ENCODE measurements around the gene MTTP.

Gene MTTP

DNA sequence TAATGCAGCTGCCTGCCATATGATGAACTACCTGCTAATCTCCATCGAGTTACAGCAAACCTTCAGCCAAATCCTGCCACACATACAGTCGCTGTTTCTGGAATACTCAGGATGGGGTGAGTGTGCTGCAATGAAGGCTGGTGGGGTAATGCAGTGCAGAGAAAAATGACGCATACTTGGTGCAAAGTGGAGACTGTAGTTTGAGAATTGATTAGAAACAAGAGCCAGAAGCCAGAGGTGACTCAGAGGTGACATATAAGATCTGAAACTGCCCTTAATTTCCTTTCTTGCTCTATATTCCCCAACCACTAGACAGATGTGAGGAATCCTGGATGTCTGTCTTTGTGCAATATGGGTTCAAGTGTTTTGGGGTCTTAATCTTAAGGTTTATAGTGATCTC, 61.0 kb downstream of the MTTP start:
- Histone ChIP-seq H3K9ac (no peak overlapping the region), H3K36me3 (no peaks in the 10 kb centered on the region), H3K27me3 (no peaks in the 10 kb centered on the region), H4K20me1 (no peaks in the 10 kb centered on the region), H3K4me1 (peaks cover 7% of the 10 kb centered on the region), H3K4me3 (no peak overlapping the region), H3K9me3 (no peaks in the 10 kb centered on the region), H3K27ac (no peak overlapping the region), H3K4me2 (no peak overlapping the region)
- no peak for TF ChIP-seq Cebpa-rat (IDR thresholded peaks at IDR 0.05)

- no peak; the same call in 1 of the 2 replicates for TF ChIP-seq Cebpa-rat (IDR thresholded peaks at IDR 0.05)
- Histone ChIP-seq H3K27me3 (no peaks in the 10 kb centered on the region), H3K4me3 (no peak overlapping the region), H3K36me3 (no peaks in the 10 kb centered on the region), H3K4me1 (peaks cover 7% of the 10 kb centered on the region), H4K20me1 (no peaks in the 10 kb centered on the region), H3K27ac (no peak overlapping the region), H3K9ac (no peak overlapping the region), H3K9me3 (no peaks in the 10 kb centered on the region), H3K4me2 (no peak overlapping the region)
These were observed 61.8 kb downstream of the MTTP start for GRCh38 chr4:99636422-99636821.

DNA sequence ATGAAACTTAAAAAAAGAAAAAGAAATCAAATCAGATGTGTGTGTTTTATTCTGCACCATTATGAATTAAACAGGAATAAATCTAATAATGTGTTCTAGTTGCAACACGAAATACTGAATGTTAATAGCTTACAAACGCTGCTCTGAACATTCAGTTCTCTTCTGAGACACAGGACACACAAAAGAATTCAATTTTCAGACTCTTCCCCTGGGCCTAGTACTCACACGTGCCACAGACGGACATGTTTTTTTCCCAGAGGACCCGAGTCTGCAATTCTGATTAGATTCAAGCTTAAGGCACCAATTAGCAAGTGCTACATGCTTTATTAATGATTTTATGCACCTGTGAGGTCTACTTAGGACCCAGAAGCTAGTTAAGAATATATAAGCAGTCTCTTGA, 62.5 kb downstream of the MTTP start:
- Histone ChIP-seq H3K4me1 (peaks cover 7% of the 10 kb centered on the region), H3K27ac (no peak overlapping the region), H3K9ac (no peak overlapping the region), H3K36me3 (no peaks in the 10 kb centered on the region), H4K20me1 (no peaks in the 10 kb centered on the region), H3K4me3 (no peak overlapping the region), H3K27me3 (no peaks in the 10 kb centered on the region), H3K9me3 (no peaks in the 10 kb centered on the region), H3K4me2 (no peak overlapping the region)
- no peak for TF ChIP-seq Cebpa-rat (IDR thresholded peaks at IDR 0.05)

GRCh38 chr4:99640676-99641075, 66.1 kb downstream of the MTTP start:
- Histone ChIP-seq H3K27ac (no peak overlapping the region), H3K36me3 (no peaks in the 10 kb centered on the region), H3K4me1 (no peaks in the 10 kb centered on the region), H3K4me3 (no peak overlapping the region), H3K27me3 (no peaks in the 10 kb centered on the region), H3K9me3 (no peaks in the 10 kb centered on the region), H3K9ac (no peak overlapping the region), H3K4me2 (no peak overlapping the region), H4K20me1 (no peaks in the 10 kb centered on the region)
- no peak for TF ChIP-seq Cebpa-rat (IDR thresholded peaks at IDR 0.05)

GRCh38 chr4:99642725-99643489, 68.3 kb downstream of the MTTP start:
- peaks cover under 1% of the 10 kb centered on the region; the same call in 1 of the 2 replicates for H3K4me1 ChIP-seq
- no peak overlapping the region for H3K4me2 ChIP-seq
- H3K4me3 ChIP-seq: no peak overlapping the region
- no peak overlapping the region for H3K9ac ChIP-seq
- no peaks in the 10 kb centered on the region for H3K9me3 ChIP-seq
- no peaks in the 10 kb centered on the region for H4K20me1 ChIP-seq
- H3K27ac ChIP-seq: no peak overlapping the region
- H3K36me3 ChIP-seq: no peaks in the 10 kb centered on the region
- H3K27me3 ChIP-seq: no peaks in the 10 kb centered on the region
- TF ChIP-seq Cebpa-rat (IDR thresholded peaks at IDR 0.05): no peak

DNA sequence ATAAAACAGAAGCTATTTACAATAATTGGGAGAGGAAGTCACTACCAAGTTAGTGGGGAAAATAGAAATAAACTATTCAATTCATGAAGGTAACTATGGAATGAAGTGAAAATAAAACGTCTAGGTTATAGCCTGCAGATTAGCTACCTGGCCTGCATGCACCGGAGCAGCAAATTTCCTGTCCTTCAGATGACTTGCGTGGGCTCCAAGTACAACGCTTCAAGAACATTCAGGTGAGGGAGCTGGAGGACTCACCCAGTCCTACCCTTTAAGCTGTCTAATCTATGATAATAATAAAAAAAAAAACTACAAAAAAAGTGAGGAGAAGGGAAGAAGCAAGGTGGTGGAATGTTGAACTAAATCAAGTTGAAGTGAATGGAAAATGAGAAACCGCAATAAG, 69.8 kb downstream of the MTTP start:
- H3K27ac ChIP-seq: no peak overlapping the region
- H3K9me3 ChIP-seq: no peaks in the 10 kb centered on the region

GRCh38 chr4:99645036-99645435, 70.4 kb downstream of the MTTP start:
- Histone ChIP-seq H3K27ac (no peak overlapping the region), H3K9ac (no peak overlapping the region), H3K4me2 (no peak overlapping the region), H3K27me3 (no peaks in the 10 kb centered on the region), H4K20me1 (no peaks in the 10 kb centered on the region), H3K4me1 (peaks cover 22% of the 10 kb centered on the region), H3K9me3 (no peaks in the 10 kb centered on the region), H3K36me3 (no peaks in the 10 kb centered on the region), H3K4me3 (no peak overlapping the region)
- TF ChIP-seq Cebpa-rat (IDR thresholded peaks at IDR 0.05): no peak

More for the DNA sequence above, 69.8 kb downstream of the MTTP start:
- H3K4me3 ChIP-seq: no peak overlapping the region
- no peak for TF ChIP-seq Cebpa-rat (IDR thresholded peaks at IDR 0.05)
- H3K4me1 ChIP-seq: peaks cover 16% of the 10 kb centered on the region
- H3K27me3 ChIP-seq: no peaks in the 10 kb centered on the region
- no peak overlapping the region for H3K4me2 ChIP-seq
- H3K36me3 ChIP-seq: no peaks in the 10 kb centered on the region
- no peak overlapping the region for H3K9ac ChIP-seq
- no peaks in the 10 kb centered on the region for H4K20me1 ChIP-seq

GRCh38 chr4:99645638-99646037, 71.0 kb downstream of the MTTP start:
- no peak overlapping the region for H3K27ac ChIP-seq

GRCh38 chr4:99647071-99647470, 72.4 kb downstream of the MTTP start:
- H3K27me3 ChIP-seq: no peaks in the 10 kb centered on the region
- H3K4me1 ChIP-seq: peaks cover 42% of the 10 kb centered on the region
- H4K20me1 ChIP-seq: no peaks in the 10 kb centered on the region
- H3K36me3 ChIP-seq: no peaks in the 10 kb centered on the region
- H3K27ac ChIP-seq: no peak overlapping the region
- no peak overlapping the region for H3K9ac ChIP-seq
- H3K9me3 ChIP-seq: peaks cover 7% of the 10 kb centered on the region; the same call in 1 of the 2 replicates
- no peak overlapping the region for H3K4me2 ChIP-seq
- H3K4me3 ChIP-seq: no peak overlapping the region
- TF ChIP-seq Cebpa-rat (IDR thresholded peaks at IDR 0.05): no peak

More at GRCh38 chr4:99645638-99646037, 71.0 kb downstream of the MTTP start:
- H3K9ac ChIP-seq: no peak overlapping the region
- H3K27me3 ChIP-seq: no peaks in the 10 kb centered on the region
- no peaks in the 10 kb centered on the region for H3K36me3 ChIP-seq
- TF ChIP-seq Cebpa-rat (IDR thresholded peaks at IDR 0.05): no peak
- H3K9me3 ChIP-seq: no peaks in the 10 kb centered on the region
- peaks cover 28% of the 10 kb centered on the region for H3K4me1 ChIP-seq
- H3K4me3 ChIP-seq: no peak overlapping the region
- H3K4me2 ChIP-seq: no peak overlapping the region
- no peaks in the 10 kb centered on the region for H4K20me1 ChIP-seq

DNA sequence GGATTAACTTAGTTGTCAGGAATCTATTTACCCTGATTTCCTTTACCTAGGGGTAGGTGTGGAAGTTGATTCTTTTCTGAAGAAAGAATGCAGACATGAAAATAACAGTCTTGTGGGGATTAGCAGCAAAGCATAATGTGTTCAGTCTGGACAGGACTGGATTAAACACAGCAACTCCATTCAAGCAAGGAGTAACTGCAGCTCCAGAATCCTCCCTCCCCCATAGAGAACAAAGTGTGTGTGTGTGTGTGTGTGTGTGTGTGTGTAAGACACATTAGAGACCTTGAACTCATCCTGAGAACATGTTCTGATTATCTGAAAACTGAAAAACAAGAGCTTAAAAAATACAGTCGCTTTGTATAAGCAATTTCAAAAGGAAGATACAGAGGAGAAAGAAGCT, 73.7 kb downstream of the MTTP start:
- H3K27ac ChIP-seq: peak overlapping the region; percentile 48; the same call in 1 of the 2 replicates
- peaks cover 54% of the 10 kb centered on the region for H3K4me1 ChIP-seq

More for the DNA sequence above, 73.7 kb downstream of the MTTP start:
- no peaks in the 10 kb centered on the region for H4K20me1 ChIP-seq
- peaks cover 16% of the 10 kb centered on the region; the same call in 1 of the 2 replicates for H3K9me3 ChIP-seq
- H3K9ac ChIP-seq: no peak overlapping the region
- TF ChIP-seq Cebpa-rat (IDR thresholded peaks at IDR 0.05): no peak
- H3K36me3 ChIP-seq: no peaks in the 10 kb centered on the region
- no peaks in the 10 kb centered on the region for H3K27me3 ChIP-seq
- no peak overlapping the region for H3K4me3 ChIP-seq
- peak overlapping the region; percentile 51 for H3K4me2 ChIP-seq

Data from BLaER1 (cell line).